Lower lobe of right lung (tissue), 2 donors: Measurements from ENCODE around the gene MYLK. TPM values are rescaled to one million over a fixed set of nuclear protein-coding genes. Genes with fewer than 3 reads are reported as not detected.

ENCODE experiments used
- ATAC-seq, 2 donors: fragments of 200-7000 bp; cut with Tn5 transposase; one replicate each; pipeline ENCODE4 v1.9.1; 2020 to 2022; ENCODE audit warnings: mild to moderate bottlenecking in 2 of 2, moderate library complexity in 2 of 2
- DNase-seq: peaks from one replicate; pipeline ENCODE4 v3.0.0-alpha.2; 2020
- H3K27ac ChIP-seq: fragments of 200-600 bp; one replicate; pipeline ENCODE4 v1.8.0; 2022
- H3K27me3 ChIP-seq: fragments of 200-600 bp; one replicate; pipeline ENCODE4 v1.8.0; 2022; ENCODE audit warnings: low read depth
- H3K36me3 ChIP-seq: fragments of 200-600 bp; one replicate; pipeline ENCODE4 v1.8.0; 2022; ENCODE audit warnings: mild to moderate bottlenecking
- H3K4me1 ChIP-seq: fragments of 200-600 bp; one replicate; pipeline ENCODE4 v1.8.0; 2022
- H3K4me3 ChIP-seq: fragments of 200-600 bp; one replicate; pipeline ENCODE4 v1.8.0; 2022; ENCODE audit warnings: mild to moderate bottlenecking
- H3K9me3 ChIP-seq: fragments of 200-600 bp; one replicate; pipeline ENCODE4 v1.8.0; 2022
- intact Hi-C: fragments of 100-400 bp; cut with DNase I; formaldehyde crosslinking; loops from one replicate; pipeline ENCODE4 v1.11.0; 2022
- total RNA-seq: library from RNA; stranded (reverse); fragmentation: NEBNext Ultra II Directional; extraction: Animal tissue kit (Norgen Biotek cat#: 25700); gene quantifications from one replicate; pipeline ENCODE4 v1.2.1, GENCODE V29; 2021
- TF ChIP-seq, protein P1 (sequence below): fragments of 200-600 bp; IDR thresholded peaks from one replicate; pipeline ENCODE4 v1.8.0; 2022; ENCODE audit warnings: antibody characterized with exemption, mild to moderate bottlenecking
- donor health status: DM: no; HTN: yes; CAD: no; lungs with severe emphysema.

MYLK gene
- total RNA-seq, 1 donor from 2014 or later: 156 TPM

DNA sequence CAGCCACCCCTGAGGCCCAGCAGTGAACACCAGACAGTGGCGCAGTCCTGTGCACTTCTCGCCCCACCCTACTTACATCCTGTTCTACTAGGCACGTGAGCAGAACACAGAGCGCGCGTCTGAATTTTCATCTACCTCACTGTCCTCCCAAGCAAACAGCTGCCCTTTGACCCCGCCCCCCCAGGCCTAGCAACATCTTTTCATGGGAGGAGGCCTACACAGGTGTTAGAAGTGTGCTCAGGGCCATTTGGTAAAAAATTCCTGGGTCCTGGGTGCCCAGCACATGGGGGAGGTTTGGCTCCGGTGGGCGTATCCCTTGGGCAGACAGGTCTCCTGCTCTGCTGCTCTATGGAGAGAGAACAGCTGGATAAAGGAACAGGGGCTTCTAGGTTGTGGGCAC lies 95.0 kb downstream of the MYLK start:
- TF ChIP-seq, protein P1, sequence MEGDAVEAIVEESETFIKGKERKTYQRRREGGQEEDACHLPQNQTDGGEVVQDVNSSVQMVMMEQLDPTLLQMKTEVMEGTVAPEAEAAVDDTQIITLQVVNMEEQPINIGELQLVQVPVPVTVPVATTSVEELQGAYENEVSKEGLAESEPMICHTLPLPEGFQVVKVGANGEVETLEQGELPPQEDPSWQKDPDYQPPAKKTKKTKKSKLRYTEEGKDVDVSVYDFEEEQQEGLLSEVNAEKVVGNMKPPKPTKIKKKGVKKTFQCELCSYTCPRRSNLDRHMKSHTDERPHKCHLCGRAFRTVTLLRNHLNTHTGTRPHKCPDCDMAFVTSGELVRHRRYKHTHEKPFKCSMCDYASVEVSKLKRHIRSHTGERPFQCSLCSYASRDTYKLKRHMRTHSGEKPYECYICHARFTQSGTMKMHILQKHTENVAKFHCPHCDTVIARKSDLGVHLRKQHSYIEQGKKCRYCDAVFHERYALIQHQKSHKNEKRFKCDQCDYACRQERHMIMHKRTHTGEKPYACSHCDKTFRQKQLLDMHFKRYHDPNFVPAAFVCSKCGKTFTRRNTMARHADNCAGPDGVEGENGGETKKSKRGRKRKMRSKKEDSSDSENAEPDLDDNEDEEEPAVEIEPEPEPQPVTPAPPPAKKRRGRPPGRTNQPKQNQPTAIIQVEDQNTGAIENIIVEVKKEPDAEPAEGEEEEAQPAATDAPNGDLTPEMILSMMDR: no peak
- Histone ChIP-seq H3K27ac (no peak overlapping the region), H3K4me1 (peaks cover 9% of the 10 kb centered on the region), H3K36me3 (no peaks in the 10 kb centered on the region), H3K4me3 (no peak overlapping the region), H3K9me3 (no peaks in the 10 kb centered on the region), H3K27me3 (no peaks in the 10 kb centered on the region)
- ATAC-seq (no peak), DNase-seq (no peak)
- intact Hi-C loops: no loop called here

DNA sequence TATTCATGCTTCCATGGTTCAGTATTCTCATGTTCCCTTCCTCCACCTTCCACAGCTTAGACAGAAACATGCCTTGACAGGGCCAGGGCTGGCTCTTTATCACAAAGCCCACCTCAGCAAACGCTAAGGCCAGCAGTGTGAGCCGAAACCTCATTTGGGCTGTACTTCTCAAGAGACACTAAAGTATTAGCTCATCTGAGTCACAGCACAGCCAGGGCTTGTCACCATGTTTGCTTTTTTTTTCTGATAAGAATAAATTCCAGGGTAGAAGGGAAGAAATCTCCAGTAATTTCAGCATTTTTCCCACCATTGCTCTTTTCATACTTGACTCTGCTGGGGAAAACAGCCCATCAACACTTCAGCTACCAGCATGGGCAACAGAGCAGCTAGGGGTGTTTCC lies 95.4 kb downstream of the MYLK start:
- Histone ChIP-seq H3K4me1 (peaks cover 13% of the 10 kb centered on the region), H3K9me3 (no peaks in the 10 kb centered on the region), H3K4me3 (no peak overlapping the region), H3K27me3 (no peaks in the 10 kb centered on the region), H3K36me3 (no peaks in the 10 kb centered on the region), H3K27ac (no peak overlapping the region)
- ATAC-seq (no peak), DNase-seq (no peak)
- TF ChIP-seq, protein P1: no peak
- intact Hi-C loops: no loop called here

DNA sequence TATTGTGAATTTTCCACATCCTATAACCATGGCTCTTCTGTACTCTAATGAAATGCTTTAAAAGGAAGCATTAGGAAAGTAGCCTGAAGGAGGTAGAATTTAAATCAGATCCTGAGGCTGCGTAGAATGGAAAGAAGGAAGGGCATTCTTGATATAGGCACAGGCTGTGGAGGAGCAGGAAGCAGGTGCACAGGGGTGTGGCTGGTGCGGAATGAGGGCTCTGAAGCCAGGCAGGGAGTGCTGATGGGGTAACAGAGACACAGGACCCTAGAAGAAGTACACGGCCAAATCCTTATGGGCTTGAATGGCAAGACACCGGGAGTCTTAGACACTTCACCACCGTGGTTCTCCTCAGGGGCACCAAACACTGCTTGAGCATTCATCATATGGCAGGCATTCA lies 97.0 kb downstream of the MYLK start:
- no peak overlapping the region for H3K27ac ChIP-seq
- H3K4me3 ChIP-seq: no peak overlapping the region
- TF ChIP-seq, protein P1: no peak
- H3K4me1 ChIP-seq: peaks cover 19% of the 10 kb centered on the region
- no peaks in the 10 kb centered on the region for H3K36me3 ChIP-seq
- H3K9me3 ChIP-seq: no peaks in the 10 kb centered on the region
- ATAC-seq (no peak), DNase-seq (no peak)
- H3K27me3 ChIP-seq: no peaks in the 10 kb centered on the region
- intact Hi-C loops: no loop called here

DNA sequence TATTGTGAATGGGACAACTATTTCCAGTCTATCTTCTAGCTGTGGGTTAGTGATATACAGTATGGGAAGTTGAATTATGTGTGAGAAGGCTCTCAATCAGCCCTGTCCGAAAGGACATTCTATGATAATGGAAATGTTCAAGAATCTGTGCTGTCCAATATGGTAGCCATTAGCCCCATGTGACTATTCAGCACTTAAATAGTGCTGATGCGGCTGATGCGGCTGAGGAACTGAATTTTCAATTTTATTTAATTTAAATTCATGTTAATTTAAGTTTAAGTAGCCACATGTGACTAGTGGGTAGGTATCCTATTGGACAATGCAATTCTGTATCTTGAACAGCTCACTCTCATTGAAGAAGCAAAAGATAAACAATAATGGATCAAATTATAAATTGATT lies 98.5 kb downstream of the MYLK start:
- TF ChIP-seq, protein P1: no peak
- no peak overlapping the region for H3K27ac ChIP-seq
- intact Hi-C loops: no loop called here
- H3K9me3 ChIP-seq: no peaks in the 10 kb centered on the region
- H3K4me3 ChIP-seq: no peak overlapping the region
- ATAC-seq (no peak), DNase-seq (no peak)
- H3K4me1 ChIP-seq: peaks cover 19% of the 10 kb centered on the region
- no peaks in the 10 kb centered on the region for H3K36me3 ChIP-seq
- no peaks in the 10 kb centered on the region for H3K27me3 ChIP-seq

DNA sequence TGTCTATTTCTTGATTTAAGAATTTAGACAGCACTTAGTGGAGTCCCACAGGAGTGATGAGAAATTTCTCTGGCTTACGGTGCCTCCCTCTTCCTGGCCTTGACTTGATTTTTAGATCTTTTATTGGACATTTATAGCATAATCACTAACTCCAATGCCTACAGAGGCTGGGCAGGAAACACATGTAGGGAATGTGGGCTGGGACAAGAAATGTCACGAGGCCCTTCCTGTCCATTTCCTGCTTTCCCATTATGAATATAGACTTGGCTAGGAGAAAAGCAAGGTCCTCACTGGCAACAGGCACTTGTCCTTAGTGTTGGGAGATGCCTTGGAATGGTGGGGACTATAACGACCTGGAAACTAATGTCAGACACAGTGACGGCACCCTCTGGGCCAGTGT lies 100.3 kb downstream of the MYLK start:
- no peaks in the 10 kb centered on the region for H3K9me3 ChIP-seq
- H3K27me3 ChIP-seq: no peaks in the 10 kb centered on the region
- DNase-seq (no peak), ATAC-seq (no peak)
- H3K27ac ChIP-seq: no peak overlapping the region
- no peaks in the 10 kb centered on the region for H3K36me3 ChIP-seq
- intact Hi-C loops: no loop called here
- H3K4me3 ChIP-seq: no peak overlapping the region
- peaks cover 14% of the 10 kb centered on the region for H3K4me1 ChIP-seq
- TF ChIP-seq, protein P1: no peak
